Measurements from ENCODE around the gene ITPR2.
"Not testable (repeated sequence)": the region's sequence is repeated elsewhere in the genome, so short reads cannot be mapped to it uniquely, and the experiment has no call there.

Gene ITPR2

DNA sequence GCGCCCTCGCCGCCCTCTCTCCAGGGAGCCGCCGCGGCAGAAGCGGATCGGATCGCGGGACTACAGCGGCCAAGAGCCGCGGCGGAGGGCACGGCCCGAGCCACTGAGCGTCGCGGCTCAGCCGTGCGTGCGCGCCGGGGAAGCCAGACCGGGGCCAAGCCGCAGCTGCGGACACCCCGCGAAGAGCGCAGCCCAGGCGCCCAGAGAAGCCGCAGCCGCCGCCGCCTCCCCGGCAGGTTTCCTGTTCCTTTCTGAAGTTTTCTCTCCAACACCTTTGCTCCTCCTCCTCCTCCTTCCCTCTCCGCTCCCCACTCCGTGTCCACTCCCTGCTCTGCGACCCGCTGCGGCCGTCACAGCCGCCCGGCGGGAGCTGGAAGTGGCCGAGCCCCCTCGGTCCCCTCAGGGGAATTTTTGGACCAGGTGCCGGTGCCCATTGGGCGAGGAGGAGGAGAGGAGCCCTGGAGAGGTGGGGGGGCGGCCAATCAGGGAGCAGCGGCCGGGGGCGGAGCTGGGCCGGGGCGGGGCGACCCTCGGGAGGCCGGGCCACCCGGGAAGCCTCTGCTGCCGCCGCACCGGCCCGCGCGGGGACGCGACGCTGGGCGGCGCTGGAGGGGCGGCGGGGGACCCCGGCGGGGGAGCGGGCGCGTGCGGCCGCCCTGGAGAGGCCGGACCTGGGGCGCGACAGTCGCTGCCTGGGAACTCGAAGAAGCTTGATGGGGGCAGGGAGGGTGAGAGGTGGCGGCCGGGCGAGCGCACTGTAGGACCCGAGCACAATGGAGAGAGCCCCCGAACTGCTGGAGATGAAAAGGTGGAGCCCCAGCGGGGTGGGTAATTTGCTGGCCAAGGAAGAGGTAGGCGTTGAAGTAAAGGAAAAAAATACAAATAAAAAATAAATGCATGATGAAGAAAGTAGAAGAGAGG, at the start of gene ITPR2:
Gene ITPR2 (minus strand): TSS at position 373 of the 921 bp plus-strand sequence. CDS start 413 bp downstream, outside the sequence.
- DNase-seq (ENCODE audit: low read depth in 2 of 2) = peak; percentile 83 to 87

DNA sequence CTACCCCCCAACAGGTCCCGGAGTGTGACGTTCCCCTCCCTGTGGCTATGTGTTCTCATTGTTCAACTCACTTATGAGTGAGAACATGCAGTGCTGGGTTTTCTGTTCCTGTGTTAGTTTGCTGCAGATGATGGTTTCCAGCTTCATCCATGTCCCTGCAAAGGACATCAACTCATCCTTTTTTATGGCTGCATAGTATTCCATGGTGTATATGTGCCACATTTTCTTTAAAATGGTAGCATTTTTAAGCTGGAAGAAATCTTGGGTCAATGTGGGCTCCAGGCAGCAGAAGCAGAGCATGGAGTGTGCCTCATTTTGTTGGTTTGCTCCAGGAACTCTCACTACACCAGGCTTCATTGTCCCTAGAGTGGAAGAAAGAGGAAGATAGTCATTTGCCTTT, 47.6 kb upstream of the ITPR2 start:
- no peak for DNase-seq (ENCODE audit: low read depth in 2 of 2)

DNA sequence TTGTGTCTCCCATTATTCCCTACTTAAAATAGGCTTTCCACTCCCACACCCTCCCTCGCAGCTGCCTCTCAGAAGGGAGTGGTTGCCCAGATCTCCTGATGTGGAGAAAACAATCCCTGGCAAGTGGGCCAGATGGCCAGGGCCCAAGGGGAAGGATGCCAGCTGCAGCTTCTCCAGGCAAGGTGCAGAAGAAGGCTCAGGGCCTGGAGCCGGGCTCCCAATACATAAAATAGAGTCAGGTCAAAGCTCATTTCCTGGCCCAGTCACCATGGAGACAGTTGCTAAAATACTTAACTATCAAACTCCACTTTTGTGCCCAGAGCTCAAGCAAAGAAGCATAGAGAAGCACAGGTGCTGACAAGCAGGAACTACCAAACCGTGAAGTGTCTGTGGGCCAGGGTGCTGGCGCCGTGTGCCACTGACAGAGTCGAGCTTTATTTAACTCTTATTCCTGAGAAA, 45.7 kb upstream of the ITPR2 start:
- DNase-seq (ENCODE audit: low read depth in 2 of 2) = no peak

DNA sequence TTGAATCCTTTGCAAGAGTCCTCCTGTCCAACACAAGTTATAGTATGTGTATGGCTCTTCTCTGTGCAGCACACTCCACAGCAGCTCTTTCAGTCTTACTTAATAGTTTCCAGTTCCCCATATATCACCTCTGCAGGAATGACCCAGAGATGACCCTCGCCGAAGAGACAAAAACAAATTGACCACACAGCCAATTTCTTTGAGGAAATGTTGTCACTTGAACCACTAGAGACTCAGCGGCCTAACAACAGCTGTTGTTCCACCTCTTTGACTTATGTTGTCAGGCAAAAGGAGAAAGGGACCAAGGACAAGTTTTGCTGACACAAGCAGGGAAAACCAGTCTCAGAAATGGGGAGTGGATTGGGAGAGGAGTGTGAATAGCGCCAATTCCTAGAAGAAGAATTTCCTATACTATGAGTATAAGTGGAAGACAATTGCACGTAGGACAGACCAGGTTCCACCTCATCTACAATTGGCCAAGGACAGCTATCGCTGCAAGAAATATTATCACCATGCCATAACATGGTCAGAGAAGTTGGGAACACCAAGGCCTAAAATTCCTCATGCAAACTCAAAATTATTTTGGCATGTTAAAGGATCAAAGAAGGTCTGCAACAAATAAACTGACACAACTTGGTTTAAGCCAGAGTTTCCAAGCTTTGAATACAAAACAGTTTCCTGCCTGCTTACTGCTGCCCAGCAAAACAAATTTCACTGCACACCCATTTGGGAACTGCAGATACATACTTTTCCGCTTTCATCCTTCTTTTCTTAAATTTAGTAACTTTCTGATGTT, 41.7 kb upstream of the ITPR2 start:
- no peak for DNase-seq (ENCODE audit: low read depth in 2 of 2)

DNA sequence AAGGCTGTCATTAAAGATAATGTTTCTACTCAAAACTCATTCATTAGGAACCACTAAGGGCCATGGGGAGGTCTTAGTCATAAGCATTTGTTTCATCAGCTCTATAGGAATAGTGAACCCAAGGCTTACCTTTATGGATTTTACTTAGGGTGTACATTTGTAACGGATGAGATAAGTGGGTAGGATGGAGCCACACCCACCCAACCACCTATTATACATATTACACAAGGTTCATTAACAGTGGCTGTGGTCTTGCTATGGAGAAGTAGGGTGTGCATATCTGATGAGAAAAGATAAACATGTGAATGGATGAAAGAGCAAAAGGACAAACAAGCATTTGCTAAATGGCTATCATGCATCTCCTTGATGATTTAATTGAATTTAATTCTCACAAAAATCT, 39.6 kb upstream of the ITPR2 start:
- DNase-seq (ENCODE audit: low read depth in 2 of 2) = no peak

DNA sequence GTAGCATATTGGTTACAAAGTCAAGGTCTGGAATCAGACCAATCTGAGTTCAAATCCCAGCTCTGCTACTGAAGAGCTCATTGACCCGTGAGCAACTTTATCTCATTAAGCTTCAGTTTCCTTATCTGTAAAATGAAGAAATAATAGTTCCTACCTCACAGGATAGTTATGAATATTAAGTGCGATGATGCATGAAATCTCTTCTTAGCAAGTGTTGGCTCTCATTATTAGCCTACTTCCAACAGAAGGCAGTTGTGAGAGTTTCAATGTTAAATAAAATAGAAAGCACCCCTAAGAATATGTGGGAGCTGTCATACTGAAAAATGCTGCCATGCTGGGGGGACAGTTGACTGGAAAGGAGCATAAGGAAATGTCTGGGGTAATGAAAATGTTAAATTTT, 39.0 kb upstream of the ITPR2 start:
- DNase-seq (ENCODE audit: low read depth in 2 of 2) = no peak

DNA sequence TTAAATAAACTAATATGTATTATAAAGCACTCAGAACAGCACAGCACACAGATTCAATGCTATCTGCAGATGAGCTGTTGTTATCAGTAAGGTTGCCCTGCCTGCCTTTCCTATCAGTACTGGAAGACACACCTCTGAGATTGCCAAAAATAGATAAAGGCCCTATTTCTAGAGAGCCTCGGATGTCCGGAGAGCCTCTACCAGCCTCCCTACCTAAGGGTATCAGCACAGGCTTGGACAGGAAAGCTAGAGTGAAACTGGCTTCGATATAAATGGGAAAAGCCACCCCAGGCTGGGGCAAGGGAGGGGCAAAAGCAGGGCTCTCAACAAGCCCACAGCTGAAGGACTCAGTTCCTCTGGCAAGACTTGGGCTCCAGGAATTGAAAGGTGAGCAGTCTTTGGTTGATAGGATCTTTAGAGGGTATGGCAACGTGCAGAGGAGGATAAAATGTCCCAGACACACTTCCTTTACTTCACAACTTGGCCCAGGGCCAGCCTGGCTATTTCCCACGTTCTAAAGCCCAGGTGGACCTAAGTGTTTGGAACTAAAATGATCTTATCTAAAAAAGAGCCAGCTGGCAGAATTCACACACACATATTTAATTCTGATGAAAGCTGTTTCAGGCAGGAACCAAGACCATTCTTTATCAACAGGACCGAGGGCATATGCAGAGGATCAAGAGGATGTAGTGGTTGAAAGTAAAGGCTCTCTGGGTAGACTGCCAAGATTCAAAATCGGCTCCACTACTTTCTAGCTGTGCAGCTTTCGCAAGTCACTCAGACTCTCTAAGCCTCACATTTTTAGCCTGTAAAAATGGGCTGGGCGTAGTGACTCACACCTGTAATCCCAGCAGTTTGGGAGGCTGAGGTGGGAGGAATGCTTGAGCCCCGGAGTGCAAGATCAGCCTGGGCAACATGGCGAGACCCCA, 37.8 kb upstream of the ITPR2 start:
- no peak for DNase-seq (ENCODE audit: low read depth in 2 of 2)

DNA sequence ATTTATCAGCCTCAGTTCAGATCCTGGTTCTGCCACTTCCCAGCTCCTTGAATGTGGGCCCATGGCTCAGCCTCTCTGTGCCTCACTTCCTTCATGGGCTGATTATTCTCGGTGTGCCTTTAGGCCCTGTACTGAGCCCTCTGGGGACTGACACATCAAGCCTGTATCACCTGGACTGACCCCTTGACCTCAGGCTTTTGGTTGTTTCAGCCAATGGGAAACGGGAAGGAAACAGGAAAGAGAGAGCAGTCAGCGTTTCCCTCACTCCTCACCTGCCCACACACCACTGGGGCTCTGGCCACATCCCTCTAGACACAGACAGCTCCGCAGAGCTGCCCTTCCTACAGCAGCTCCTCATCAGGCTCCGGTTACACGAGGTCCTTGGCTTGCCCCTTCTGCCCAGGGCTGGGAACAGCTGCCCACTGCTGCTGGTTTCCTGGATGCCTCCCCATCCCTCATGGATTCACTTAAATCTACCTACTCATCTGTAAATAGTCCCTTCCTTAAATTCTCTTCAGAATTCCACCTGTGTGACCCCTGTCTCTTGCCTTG, 37.0 kb upstream of the ITPR2 start:
- no peak for DNase-seq (ENCODE audit: low read depth in 2 of 2)

DNA sequence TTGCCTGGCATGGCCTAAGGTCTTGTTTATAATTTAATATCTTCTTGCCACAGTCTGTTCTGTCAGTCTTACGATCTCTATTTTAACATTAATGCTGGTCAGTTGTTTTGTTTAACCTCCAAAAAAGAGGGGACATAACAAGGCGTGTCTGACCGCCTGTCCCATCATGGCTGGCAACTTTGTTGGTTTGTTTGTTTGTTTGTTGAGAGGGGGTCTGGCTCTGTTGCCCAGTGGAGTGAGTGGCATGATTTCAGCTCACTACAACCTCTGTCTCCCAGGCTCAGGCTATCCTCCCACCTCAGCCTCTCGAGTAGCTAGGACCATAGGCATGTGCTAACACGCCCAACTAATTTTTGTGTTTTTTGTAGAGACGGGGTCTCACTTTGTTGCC, 36.1 kb upstream of the ITPR2 start:
- DNase-seq (ENCODE audit: low read depth in 2 of 2) = no peak

DNA sequence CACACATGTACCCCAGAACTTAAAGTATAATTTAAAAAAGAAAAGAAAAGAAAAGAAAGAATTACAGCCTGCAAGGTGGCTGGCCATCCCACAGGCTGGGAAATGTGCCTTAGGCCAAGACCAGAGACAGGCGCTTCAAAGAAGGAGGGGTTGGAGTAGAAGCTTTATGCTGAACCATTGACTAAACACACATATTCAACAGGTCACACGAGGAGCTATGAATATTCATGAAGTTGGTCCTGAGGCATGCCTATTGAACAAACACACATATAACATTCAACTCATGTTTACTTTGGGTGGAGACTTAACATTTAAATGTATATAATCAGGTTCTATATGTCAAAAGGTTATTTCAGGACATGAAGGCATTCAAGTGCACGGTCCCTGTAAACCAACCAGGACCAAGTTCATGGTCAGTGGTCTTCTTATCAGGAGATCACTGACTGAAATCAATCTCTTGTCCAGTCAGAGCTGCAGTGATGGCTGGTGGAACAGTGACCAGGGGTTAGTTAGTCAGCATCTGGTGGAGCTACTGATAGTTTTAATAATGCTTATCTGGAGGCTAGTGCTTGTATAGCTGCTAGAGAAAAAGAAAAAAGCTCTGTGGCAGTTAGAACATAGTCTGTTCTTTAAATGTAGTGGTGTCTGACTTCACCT, 35.6 kb upstream of the ITPR2 start:
- no peak for DNase-seq (ENCODE audit: low read depth in 2 of 2)

DNA sequence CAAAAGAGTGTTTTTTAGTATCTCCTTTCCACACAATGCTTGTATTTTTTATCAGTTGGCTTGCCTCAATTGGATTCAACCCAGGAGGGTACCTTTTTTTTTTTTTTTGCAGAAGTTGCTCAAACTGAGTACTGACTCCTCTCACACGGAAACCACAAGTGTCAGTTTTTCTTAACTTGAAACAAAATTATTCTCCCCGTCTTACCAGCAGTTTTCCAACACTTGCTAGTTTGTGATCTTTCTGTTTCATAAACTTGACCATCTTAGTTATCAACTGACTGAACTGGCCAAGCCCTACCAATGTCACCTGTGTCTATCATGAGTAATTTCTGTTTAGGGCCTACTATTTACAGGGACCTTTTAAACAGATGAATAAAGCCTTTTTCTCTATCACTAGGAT, 34.1 kb upstream of the ITPR2 start:
- DNase-seq (ENCODE audit: low read depth in 2 of 2) = no peak

DNA sequence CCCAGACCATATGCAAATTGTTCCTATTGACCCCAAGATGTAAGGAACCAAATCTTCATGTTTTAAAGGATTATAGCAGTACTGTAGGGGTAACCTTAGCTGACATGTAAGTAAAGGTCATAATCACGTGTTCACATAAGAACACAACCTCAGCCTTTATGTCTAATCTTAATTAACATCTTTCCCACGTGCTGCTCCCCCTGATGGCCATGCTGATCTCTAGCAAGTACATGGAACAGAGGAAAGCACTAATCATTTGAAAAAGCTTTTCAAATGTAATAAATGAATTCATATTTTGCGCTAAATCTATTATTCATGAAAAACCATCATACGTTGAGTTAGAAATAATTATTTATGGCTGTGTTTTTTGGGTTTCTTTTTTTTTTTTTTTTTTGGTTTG, 30.5 kb upstream of the ITPR2 start:
- no peak for DNase-seq (ENCODE audit: low read depth in 2 of 2)

DNA sequence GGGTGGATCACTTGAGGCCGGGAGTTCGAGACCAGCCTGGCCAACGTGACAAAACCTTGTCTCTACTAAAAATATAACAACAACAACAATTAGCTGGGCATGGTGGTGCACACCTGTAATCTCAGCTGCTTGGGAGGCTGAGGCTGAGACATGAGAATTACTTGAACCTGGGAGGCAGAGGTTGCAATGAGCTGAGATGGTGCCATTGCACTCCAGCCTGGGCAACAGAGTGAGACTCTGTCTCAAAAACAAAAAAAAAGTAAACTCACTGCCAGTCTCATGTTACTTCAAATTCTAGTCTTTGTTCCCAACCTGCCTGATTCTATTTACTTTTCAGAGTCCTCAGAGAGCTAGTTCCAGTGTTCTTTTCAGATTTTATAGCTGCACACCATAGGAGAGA, 29.8 kb upstream of the ITPR2 start:
- DNase-seq (ENCODE audit: low read depth in 2 of 2) = not testable (repeated sequence)

DNA sequence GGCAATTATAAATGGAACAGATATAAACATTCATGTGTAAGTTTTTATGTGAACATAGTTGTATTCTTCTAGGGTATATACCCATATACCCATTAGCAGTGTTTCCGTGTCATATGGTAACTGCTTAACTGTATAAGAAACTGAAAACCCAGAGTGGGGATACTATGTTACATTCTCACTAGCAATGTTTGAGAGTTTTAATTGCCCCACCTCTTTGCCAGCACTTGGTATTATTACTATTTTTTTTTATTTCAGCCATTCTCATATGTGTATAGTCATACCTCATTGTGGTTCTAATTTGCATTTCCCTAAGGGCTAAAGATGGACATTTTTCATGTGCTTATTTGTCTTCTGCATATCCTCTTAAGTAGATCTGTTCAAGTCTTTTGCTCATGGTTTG, 28.7 kb upstream of the ITPR2 start:
- DNase-seq (ENCODE audit: low read depth in 2 of 2) = no peak

DNA sequence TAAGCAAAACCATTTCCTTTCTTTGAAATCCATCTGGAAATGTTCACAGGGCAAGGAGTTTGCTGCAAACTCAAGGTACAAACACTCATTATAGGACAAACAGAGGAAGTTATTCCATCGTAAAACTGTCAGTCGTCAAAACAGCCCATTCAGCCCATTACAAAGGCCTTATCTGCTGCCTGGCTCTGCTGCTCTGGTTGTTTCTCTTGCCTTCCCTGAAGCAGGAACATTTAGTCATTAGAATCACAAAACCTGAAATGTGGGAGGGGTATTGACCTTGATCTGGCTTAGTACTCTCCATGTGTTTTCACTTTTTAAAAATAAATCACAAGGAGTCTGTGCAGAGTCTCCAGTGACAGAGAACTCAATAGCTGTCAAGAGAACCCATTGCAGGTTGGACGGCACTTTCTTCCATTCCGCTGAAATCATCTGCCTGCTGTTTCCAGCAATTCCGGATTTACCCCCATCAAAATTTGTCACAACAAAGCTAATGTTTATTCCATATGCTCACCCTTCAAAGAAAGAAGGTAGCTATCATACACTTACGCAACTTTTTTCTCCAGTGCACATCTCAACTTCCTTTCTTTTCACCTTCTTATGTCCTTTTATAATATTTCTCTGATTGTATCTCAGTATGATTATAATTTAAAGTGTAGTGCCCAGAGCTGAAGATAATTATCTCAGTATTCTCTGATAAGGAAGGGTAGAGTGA, 24.6 kb upstream of the ITPR2 start:
- DNase-seq (ENCODE audit: low read depth in 2 of 2) = no peak

DNA sequence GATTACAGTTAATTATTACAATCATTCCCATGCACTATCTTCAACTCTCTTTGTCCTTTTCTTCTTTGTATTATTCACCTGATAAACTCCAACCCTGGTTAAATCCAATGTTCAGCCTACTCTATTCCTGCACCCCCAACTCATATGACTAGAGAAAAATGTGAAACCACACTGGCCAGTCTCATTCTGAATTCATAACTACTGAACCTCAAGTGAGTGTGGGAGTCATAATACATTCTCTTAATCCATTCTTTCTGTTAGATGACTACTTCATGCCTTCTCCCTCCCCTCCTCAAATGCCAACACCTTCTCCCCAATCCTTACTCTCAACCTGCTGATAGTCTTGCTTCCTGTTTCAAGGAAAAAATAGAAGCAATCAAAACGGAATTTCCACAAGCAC, 22.3 kb upstream of the ITPR2 start:
- DNase-seq (ENCODE audit: low read depth in 2 of 2) = no peak

DNA sequence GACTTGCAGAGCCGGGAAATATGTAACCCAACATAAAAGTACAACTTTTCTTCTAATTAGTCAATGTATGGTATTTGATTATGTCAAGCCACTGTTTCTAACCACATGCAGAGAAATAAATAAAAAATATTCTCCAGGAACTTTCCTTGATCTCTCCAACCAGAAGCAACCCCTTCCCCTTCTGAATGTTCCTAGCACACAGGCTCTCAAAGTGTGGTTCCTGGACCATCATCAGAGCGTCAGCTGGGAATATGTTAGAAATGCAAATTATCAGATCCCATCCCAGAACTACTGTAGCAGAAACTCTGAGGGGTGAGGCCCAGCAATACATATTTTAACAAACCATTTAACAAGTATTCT, 21.0 kb upstream of the ITPR2 start:
- no peak for DNase-seq (ENCODE audit: low read depth in 2 of 2)

DNA sequence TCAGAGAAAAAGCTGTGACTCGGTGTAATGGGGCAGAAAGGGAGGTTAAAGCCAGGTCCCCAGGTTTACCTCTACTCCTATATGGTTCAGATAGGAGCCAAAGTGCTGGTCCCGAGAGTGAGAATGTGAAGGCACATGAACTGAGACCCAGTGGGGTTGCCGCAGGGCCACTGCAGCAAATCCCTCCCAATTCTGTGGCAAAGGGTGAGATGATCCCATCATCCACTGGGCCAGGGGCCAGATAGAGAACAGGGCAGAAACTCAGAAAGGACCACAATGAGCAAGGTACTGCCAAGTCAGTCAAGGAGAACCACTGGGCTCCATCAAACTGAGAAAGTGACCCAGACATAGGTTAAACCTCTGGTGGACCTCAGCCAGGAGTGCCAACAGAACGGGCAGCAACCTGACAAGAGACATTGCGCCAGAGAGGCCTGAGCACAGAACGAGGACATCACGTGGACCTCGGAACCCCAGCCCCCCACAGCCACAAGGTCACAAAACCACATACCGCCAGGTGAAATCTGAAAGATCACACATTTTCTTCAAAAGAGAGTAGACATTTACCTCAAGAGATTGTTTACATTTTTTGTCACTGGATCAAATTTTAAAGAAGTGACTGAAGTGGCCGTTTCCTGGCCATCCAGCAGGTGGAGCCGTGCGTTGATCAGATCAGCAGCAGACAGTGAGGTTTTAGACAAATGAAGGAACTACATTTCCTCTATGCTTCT, 20.5 kb upstream of the ITPR2 start:
- peak; percentile 38 to 47 for DNase-seq (ENCODE audit: low read depth in 2 of 2)

DNA sequence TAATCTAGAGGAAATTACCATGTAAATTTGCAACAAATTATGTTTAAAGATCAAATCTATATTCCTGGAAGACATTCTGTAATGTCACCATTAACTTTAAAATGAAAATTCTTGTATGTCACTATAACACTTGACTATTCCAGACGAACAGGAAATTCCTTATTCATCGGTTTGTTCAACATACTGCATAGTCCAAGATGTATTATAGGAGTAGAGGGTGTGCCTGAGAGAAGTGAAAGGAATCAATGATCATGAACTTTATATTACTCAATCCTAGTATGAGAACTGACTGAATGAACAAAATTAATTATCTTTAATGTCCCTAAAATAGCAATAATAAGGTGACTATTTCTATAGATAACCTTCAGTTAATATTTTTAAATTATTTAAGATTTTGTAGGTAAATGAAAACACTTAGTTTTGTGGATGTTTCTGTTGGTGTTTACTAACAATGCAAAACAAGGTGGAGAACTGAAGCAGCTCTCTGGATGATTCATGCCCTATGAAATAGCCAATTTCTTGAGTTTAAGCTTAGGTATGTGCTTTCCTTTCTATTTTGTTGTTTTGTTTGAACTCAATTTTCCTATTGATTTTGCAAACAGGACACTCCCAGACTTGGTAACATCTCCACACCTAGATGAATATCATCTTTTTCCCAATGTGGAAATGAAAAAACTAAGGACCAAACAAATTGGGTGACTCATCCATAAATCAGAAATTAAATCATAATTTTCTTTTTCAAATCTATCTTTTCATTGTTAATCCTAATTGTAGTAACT, 18.2 kb upstream of the ITPR2 start:
- no peak for DNase-seq (ENCODE audit: low read depth in 2 of 2)
